HepG2 (cell line): ENCODE measurements around the gene TIMM44. TPM values are rescaled to one million over a fixed set of nuclear protein-coding genes. Genes with fewer than 3 reads are reported as not detected.
A peak's percentile ranks its signal among the peaks of the same experiment; 100 is the strongest.

Experiments
- CBX1 ChIP-seq: IDR thresholded peaks from one replicate; pipeline ENCODE4 v1.6.1; 2016; ENCODE audit warnings: antibody characterized with exemption, low read depth
- CCDC6 ChIP-seq: sonication (generic); formaldehyde crosslinking; IDR thresholded peaks from 2 replicates; pipeline ENCODE4 v1.8.1; 2022; ENCODE audit warnings: mild to moderate bottlenecking, missing genetic modification reagents, moderate library complexity
- FOSL2 ChIP-seq: sonication (generic); formaldehyde crosslinking; IDR thresholded peaks from 2 replicates; pipeline ENCODE4 v1.4.0; 2020; ENCODE audit warnings: missing genetic modification reagents
- FOXO1 ChIP-seq: sonication (generic); formaldehyde crosslinking; IDR thresholded peaks from 2 replicates; pipeline ENCODE4 v1.4.0; 2020; ENCODE audit warnings: missing genetic modification reagents
- KAT8 ChIP-seq: IDR thresholded peaks from 2 replicates; pipeline ENCODE4 v1.6.1; 2016; ENCODE audit warnings: missing genetic modification reagents, missing compliant biosample characterization
- MED13 ChIP-seq: sonication (generic); formaldehyde crosslinking; IDR thresholded peaks from 2 replicates; pipeline ENCODE4 v1.5.0; 2020; ENCODE audit warnings: missing genetic modification reagents
- MEIS2 ChIP-seq: sonication (generic); formaldehyde crosslinking; IDR thresholded peaks from 2 replicates; pipeline ENCODE4 v1.9.0; 2021; ENCODE audit warnings: mild to moderate bottlenecking, missing genetic modification reagents
- NR2F2 ChIP-seq: IDR thresholded peaks from 2 replicates; pipeline ENCODE4 v1.6.1; 2012; ENCODE audit warnings: low read depth, inconsistent platforms, borderline replicate concordance
- ZFYVE20 ChIP-seq: sonication (generic); formaldehyde crosslinking; IDR thresholded peaks from 2 replicates; pipeline ENCODE4 v1.8.0; 2023; ENCODE audit warnings: low read depth, mild to moderate bottlenecking, moderate library complexity, missing genetic modification reagents, borderline replicate concordance
- ZNF543 ChIP-seq: sonication (generic); formaldehyde crosslinking; IDR thresholded peaks from 2 replicates; pipeline ENCODE4 v1.4.0; 2020; ENCODE audit warnings: mild to moderate bottlenecking, missing genetic modification reagents
- ZNF562 ChIP-seq: sonication (generic); formaldehyde crosslinking; IDR thresholded peaks from 2 replicates; pipeline ENCODE4 v1.8.0; 2022; ENCODE audit warnings: missing genetic modification reagents, borderline replicate concordance
- ZNF563 ChIP-seq: sonication (generic); formaldehyde crosslinking; IDR thresholded peaks from 2 replicates; pipeline ENCODE4 v1.8.0; 2022; ENCODE audit warnings: mild to moderate bottlenecking, moderate library complexity, missing genetic modification reagents
- ZSCAN31 ChIP-seq: sonication (generic); formaldehyde crosslinking; IDR thresholded peaks from 2 replicates; pipeline ENCODE4 v1.5.0; 2020; ENCODE audit warnings: low read depth, mild to moderate bottlenecking, missing genetic modification reagents
- polyA plus RNA-seq, 8 experiments: library from polyadenylated mRNA; depleted of rRNA in 3 of 8; stranded (reverse) in 7 of 8; unstranded in 1 of 8; fragments of >200 nt; fragmentation: Illumina TruSeq in 4 of 8; extraction: Trizol in 4 of 8; gene quantifications; 2 replicates each; pipeline versions ENCODE4 v1.2.1 to v1.2.3, GENCODE V29; 2011 to 2016; ENCODE audit warnings: low read depth in 4 of 8, missing spikeins in 1 of 8, mixed read lengths in 1 of 8; ENCODE audit not compliant: insufficient read depth in 1 of 8
- total RNA-seq, 5 experiments: library from RNA; depleted of rRNA; stranded (reverse); fragments of >200 nt; fragmentation: Illumina TruSeq; extraction: Trizol; gene quantifications; 2 replicates each; pipeline ENCODE4 v1.2.3, GENCODE V29; 2016; ENCODE audit warnings: low read depth in 1 of 5
- TF ChIP-seq, protein P1 (sequence below): sonication (generic); formaldehyde crosslinking; IDR thresholded peaks from 2 replicates; pipeline ENCODE4 v1.4.0; 2020; ENCODE audit warnings: missing genetic modification reagents
- TF ChIP-seq, protein P2 (sequence below): IDR thresholded peaks from 2 replicates; pipeline ENCODE4 v1.6.1; 2016; ENCODE audit warnings: control low read depth
- TF ChIP-seq, protein P3 (sequence below): sonication (generic); formaldehyde crosslinking; IDR thresholded peaks from 2 replicates; pipeline ENCODE4 v1.5.1; 2020; ENCODE audit warnings: missing genetic modification reagents, mild to moderate bottlenecking, borderline replicate concordance
- TF ChIP-seq, protein P4 (sequence below): sonication (generic); formaldehyde crosslinking; IDR thresholded peaks from 2 replicates; pipeline ENCODE4 v1.8.1; 2022; ENCODE audit warnings: mild to moderate bottlenecking, missing genetic modification reagents
- TF ChIP-seq, protein P5 (sequence below): sonication (generic); formaldehyde crosslinking; IDR thresholded peaks from 2 replicates; pipeline ENCODE4 v1.4.0; 2020; ENCODE audit warnings: missing genetic modification reagents; ENCODE audit errors: not compliant biosample characterization

The TIMM44 gene
- total and polyA plus RNA-seq, 2 of the 13 experiments (the other 11 are each of a cell fraction or from before 2014, with no cell fraction given), result 42.9 to 72.6 TPM

- TF ChIP-seq, protein P1, sequence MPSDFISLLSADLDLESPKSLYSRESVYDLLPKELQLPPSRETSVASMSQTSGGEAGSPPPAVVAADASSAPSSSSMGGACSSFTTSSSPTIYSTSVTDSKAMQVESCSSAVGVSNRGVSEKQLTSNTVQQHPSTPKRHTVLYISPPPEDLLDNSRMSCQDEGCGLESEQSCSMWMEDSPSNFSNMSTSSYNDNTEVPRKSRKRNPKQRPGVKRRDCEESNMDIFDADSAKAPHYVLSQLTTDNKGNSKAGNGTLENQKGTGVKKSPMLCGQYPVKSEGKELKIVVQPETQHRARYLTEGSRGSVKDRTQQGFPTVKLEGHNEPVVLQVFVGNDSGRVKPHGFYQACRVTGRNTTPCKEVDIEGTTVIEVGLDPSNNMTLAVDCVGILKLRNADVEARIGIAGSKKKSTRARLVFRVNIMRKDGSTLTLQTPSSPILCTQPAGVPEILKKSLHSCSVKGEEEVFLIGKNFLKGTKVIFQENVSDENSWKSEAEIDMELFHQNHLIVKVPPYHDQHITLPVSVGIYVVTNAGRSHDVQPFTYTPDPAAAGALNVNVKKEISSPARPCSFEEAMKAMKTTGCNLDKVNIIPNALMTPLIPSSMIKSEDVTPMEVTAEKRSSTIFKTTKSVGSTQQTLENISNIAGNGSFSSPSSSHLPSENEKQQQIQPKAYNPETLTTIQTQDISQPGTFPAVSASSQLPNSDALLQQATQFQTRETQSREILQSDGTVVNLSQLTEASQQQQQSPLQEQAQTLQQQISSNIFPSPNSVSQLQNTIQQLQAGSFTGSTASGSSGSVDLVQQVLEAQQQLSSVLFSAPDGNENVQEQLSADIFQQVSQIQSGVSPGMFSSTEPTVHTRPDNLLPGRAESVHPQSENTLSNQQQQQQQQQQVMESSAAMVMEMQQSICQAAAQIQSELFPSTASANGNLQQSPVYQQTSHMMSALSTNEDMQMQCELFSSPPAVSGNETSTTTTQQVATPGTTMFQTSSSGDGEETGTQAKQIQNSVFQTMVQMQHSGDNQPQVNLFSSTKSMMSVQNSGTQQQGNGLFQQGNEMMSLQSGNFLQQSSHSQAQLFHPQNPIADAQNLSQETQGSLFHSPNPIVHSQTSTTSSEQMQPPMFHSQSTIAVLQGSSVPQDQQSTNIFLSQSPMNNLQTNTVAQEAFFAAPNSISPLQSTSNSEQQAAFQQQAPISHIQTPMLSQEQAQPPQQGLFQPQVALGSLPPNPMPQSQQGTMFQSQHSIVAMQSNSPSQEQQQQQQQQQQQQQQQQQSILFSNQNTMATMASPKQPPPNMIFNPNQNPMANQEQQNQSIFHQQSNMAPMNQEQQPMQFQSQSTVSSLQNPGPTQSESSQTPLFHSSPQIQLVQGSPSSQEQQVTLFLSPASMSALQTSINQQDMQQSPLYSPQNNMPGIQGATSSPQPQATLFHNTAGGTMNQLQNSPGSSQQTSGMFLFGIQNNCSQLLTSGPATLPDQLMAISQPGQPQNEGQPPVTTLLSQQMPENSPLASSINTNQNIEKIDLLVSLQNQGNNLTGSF (CRISPR knock-in tag), result peak; percentile 52; the same call in 1 of the 2 replicates
- 0 out of 2 replicates have a peak, but pooled peaks have one; percentile 41 for TF ChIP-seq NR2F2
- TF ChIP-seq ZNF543 (CRISPR knock-in tag), result 0 out of 2 replicates have a peak, but pooled peaks have one; percentile 51
- TF ChIP-seq, protein P2, sequence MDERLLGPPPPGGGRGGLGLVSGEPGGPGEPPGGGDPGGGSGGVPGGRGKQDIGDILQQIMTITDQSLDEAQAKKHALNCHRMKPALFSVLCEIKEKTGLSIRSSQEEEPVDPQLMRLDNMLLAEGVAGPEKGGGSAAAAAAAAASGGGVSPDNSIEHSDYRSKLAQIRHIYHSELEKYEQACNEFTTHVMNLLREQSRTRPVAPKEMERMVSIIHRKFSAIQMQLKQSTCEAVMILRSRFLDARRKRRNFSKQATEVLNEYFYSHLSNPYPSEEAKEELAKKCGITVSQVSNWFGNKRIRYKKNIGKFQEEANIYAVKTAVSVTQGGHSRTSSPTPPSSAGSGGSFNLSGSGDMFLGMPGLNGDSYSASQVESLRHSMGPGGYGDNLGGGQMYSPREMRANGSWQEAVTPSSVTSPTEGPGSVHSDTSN, result peak; percentile 48
- 0 out of 2 replicates have a peak, but pooled peaks have one; percentile 30 for TF ChIP-seq ZFYVE20 (CRISPR knock-in tag)
- TF ChIP-seq, protein P3, sequence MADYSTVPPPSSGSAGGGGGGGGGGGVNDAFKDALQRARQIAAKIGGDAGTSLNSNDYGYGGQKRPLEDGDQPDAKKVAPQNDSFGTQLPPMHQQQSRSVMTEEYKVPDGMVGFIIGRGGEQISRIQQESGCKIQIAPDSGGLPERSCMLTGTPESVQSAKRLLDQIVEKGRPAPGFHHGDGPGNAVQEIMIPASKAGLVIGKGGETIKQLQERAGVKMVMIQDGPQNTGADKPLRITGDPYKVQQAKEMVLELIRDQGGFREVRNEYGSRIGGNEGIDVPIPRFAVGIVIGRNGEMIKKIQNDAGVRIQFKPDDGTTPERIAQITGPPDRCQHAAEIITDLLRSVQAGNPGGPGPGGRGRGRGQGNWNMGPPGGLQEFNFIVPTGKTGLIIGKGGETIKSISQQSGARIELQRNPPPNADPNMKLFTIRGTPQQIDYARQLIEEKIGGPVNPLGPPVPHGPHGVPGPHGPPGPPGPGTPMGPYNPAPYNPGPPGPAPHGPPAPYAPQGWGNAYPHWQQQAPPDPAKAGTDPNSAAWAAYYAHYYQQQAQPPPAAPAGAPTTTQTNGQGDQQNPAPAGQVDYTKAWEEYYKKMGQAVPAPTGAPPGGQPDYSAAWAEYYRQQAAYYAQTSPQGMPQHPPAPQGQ (CRISPR knock-in tag), result no peak
- peak; percentile 58; the same call in 1 of the 2 replicates for TF ChIP-seq ZSCAN31 (CRISPR knock-in tag)
- no peak for TF ChIP-seq MED13
- peak; percentile 72 for TF ChIP-seq FOSL2 (CRISPR knock-in tag)
- peak; percentile 49; the same call in 1 of the 2 replicates for TF ChIP-seq MEIS2
- no peak for TF ChIP-seq CBX1
- TF ChIP-seq KAT8 (CRISPR knock-in tag), result peak; percentile 91
- TF ChIP-seq FOXO1 (CRISPR knock-in tag), result peak; percentile 8; the same call in 1 of the 2 replicates
- TF ChIP-seq, protein P4, sequence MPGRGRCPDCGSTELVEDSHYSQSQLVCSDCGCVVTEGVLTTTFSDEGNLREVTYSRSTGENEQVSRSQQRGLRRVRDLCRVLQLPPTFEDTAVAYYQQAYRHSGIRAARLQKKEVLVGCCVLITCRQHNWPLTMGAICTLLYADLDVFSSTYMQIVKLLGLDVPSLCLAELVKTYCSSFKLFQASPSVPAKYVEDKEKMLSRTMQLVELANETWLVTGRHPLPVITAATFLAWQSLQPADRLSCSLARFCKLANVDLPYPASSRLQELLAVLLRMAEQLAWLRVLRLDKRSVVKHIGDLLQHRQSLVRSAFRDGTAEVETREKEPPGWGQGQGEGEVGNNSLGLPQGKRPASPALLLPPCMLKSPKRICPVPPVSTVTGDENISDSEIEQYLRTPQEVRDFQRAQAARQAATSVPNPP (CRISPR knock-in tag), result peak; percentile 78; the same call in 1 of the 2 replicates
- TF ChIP-seq ZNF563, result peak; percentile 66; the same call in 1 of the 2 replicates
- peak; percentile 71; the same call in 1 of the 2 replicates for TF ChIP-seq CCDC6
- no peak for TF ChIP-seq ZNF562 (CRISPR knock-in tag)
- TF ChIP-seq, protein P5, sequence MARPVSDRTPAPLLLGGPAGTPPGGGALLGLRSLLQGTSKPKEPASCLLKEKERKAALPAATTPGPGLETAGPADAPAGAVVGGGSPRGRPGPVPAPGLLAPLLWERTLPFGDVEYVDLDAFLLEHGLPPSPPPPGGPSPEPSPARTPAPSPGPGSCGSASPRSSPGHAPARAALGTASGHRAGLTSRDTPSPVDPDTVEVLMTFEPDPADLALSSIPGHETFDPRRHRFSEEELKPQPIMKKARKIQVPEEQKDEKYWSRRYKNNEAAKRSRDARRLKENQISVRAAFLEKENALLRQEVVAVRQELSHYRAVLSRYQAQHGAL, result no peak
These were observed at the start of gene TIMM44 (continued) for GRCh38 chr19:7943444-7944176.
